Measurements from ENCODE around the gene SLK. TPM values are rescaled to one million over a fixed set of nuclear protein-coding genes. Genes with fewer than 3 reads are reported as not detected.

Gene SLK
- total and polyA plus RNA-seq, 2 of the 13 experiments (the other 11 are each of a cell fraction or from before 2014, with no cell fraction given), result 3.4 to 22.8 TPM

GRCh38 chr10:103921750-103922195 lies 45.2 kb upstream of the SLK start (continued):
- TF ChIP-seq PATZ1 (CRISPR knock-in tag; IDR thresholded peaks at IDR 0.05) (0 out of 2 replicates have a peak, but pooled peaks have one; percentile 14), HNF4A (CRISPR knock-in tag; IDR thresholded peaks at IDR 0.05) (no peak), ZNF580 (CRISPR knock-in tag; IDR thresholded peaks at IDR 0.05; ENCODE audit: borderline replicate concordance, low read depth) (peak; percentile 38; the same call in 1 of the 2 replicates), ZBTB25 (CRISPR knock-in tag; IDR thresholded peaks at IDR 0.05) (no peak), ATF2 (CRISPR knock-in tag; IDR thresholded peaks at IDR 0.05) (peak; percentile 87; the same call in 1 of the 2 replicates), ZNF34 (CRISPR knock-in tag; IDR thresholded peaks at IDR 0.05; ENCODE audit: borderline replicate concordance) (no peak), ZNF746 (CRISPR knock-in tag; IDR thresholded peaks at IDR 0.05) (no peak), ZSCAN21 (CRISPR knock-in tag; IDR thresholded peaks at IDR 0.05; ENCODE audit: borderline replicate concordance) (0 out of 2 replicates have a peak, but pooled peaks have one; percentile 4), YEATS4 (CRISPR knock-in tag; IDR thresholded peaks at IDR 0.05; ENCODE audit: borderline replicate concordance) (no peak), ZBTB38 (CRISPR knock-in tag; IDR thresholded peaks at IDR 0.05) (no peak), GATAD2A (CRISPR knock-in tag; IDR thresholded peaks at IDR 0.05) (peak; percentile 35; the same call in 1 of the 2 replicates), CREB3 (CRISPR knock-in tag; IDR thresholded peaks at IDR 0.05) (no peak), GATAD1 (CRISPR knock-in tag; IDR thresholded peaks at IDR 0.05) (0 out of 2 replicates have a peak, but pooled peaks have one; percentile 51), ZSCAN30 (CRISPR knock-in tag; IDR thresholded peaks at IDR 0.05) (no peak), CC2D1A (CRISPR knock-in tag; IDR thresholded peaks at IDR 0.05) (no peak), ZNF205 (CRISPR knock-in tag; IDR thresholded peaks at IDR 0.05) (0 out of 2 replicates have a peak, but pooled peaks have one; percentile 38), ZNF234 (CRISPR knock-in tag; conservative IDR thresholded peaks at IDR 0.05) (no peak), ZNF576 (CRISPR knock-in tag; IDR thresholded peaks at IDR 0.05) (no peak), NCOA5 (CRISPR knock-in tag; IDR thresholded peaks at IDR 0.05) (no peak), ZMYM4 (CRISPR knock-in tag; IDR thresholded peaks at IDR 0.05) (peak; percentile 42; the same call in 1 of the 2 replicates), FLYWCH1 (CRISPR knock-in tag; IDR thresholded peaks at IDR 0.05) (peak; percentile 33; the same call in 1 of the 2 replicates), CEBPG (CRISPR knock-in tag; IDR thresholded peaks at IDR 0.05) (peak; percentile 47; the same call in 1 of the 2 replicates), PHF20 (CRISPR knock-in tag; IDR thresholded peaks at IDR 0.05) (peak; percentile 33; the same call in 1 of the 2 replicates), HOXA3 (CRISPR knock-in tag; IDR thresholded peaks at IDR 0.05) (0 out of 2 replicates have a peak, but pooled peaks have one; percentile 19), TBX2 (CRISPR knock-in tag; IDR thresholded peaks at IDR 0.05; ENCODE audit: borderline replicate concordance) (no peak), SOX13 (IDR thresholded peaks at IDR 0.05) (no peak), SOX13 (CRISPR knock-in tag; conservative IDR thresholded peaks at IDR 0.05 in 1 of 2, IDR thresholded peaks at IDR 0.05 in 1 of 2) (peak in 1 of 2 experiments; percentile 9; a peak in 1 of 4 replicates)

Data from HepG2 (cell line).